ENCODE results near the gene SLC35B4. TPM values are rescaled to one million over a fixed set of nuclear protein-coding genes. Genes with fewer than 3 reads are reported as not detected.

The SLC35B4 gene
- total RNA-seq, 2 donors from 2014 or later, result 35.6 to 42.2 TPM

GRCh38 chr7:134337980-134338379, 21.2 kb upstream of the SLC35B4 start:
- Histone ChIP-seq H3K36me3 (ENCODE audit: control insufficient read depth, insufficient read depth, low read length) (no peaks in the 10 kb centered on the region), H3K27me3 (ENCODE audit: control insufficient read depth, insufficient read depth, low read length, poor library complexity, severe bottlenecking) (no peaks in the 10 kb centered on the region), H3K4me1 (ENCODE audit: control insufficient read depth, insufficient read depth, low read length) (no peaks in the 10 kb centered on the region), H3K4me3 (ENCODE audit: low read length) (no peak overlapping the region), H3K9me3 (ENCODE audit: control insufficient read depth, low read length) (no peaks in the 10 kb centered on the region), H3K27ac (ENCODE audit: low read depth, low read length) (no peak overlapping the region), H3K9ac (ENCODE audit: extremely low read depth, low read length, poor library complexity, severe bottlenecking) (no peak overlapping the region)
- H3K4me1 Mint-ChIP-seq, result no peaks in the 10 kb centered on the region
- H3K36me3 Mint-ChIP-seq (ENCODE audit: low read depth), result no peaks in the 10 kb centered on the region
- H3K4me3 Mint-ChIP-seq, result no peak overlapping the region
- peaks cover 2% of the 10 kb centered on the region for H3K27me3 Mint-ChIP-seq (ENCODE audit: insufficient read depth)
- 96 to 100% methylated on average over 1 of the region's 1 CpG for WGBS, 2 experiments (ENCODE audit: insufficient coverage in 1 of 2, insufficient read length in 1 of 2)
- peaks cover 13% of the 10 kb centered on the region for H3K9me3 Mint-ChIP-seq
- no peak overlapping the region for H3K27ac Mint-ChIP-seq
- TF ChIP-seq CTCF (conservative IDR thresholded peaks at IDR 0.05), result no peak
- no peak for DNase-seq

DNA sequence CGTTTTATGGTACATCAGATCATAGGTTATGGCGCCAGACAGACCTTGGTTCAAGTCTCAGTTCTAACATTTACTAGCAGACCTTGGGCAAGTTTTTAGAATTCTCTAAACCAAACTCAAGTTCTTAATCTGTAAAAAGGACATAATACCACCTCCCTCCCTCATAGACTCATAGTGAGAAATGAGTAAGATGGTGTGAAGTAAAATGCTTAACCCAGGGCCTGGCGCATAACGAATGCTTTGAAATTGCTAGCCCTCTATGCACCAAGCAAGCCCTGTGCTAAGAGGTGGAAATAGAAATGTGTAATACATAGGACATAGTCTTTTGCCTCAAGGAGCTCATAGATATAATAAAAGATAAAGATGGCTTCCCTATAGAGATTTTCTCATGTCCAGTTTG, 17.7 kb upstream of the SLC35B4 start:
- TF ChIP-seq CTCF (conservative IDR thresholded peaks at IDR 0.05), result no peak
- no peak overlapping the region for H3K4me3 Mint-ChIP-seq
- Histone ChIP-seq H3K4me3 (ENCODE audit: low read length) (no peak overlapping the region), H3K36me3 (ENCODE audit: control insufficient read depth, insufficient read depth, low read length) (no peaks in the 10 kb centered on the region), H3K4me1 (ENCODE audit: control insufficient read depth, insufficient read depth, low read length) (no peaks in the 10 kb centered on the region), H3K27me3 (ENCODE audit: control insufficient read depth, insufficient read depth, low read length, poor library complexity, severe bottlenecking) (no peaks in the 10 kb centered on the region), H3K27ac (ENCODE audit: low read depth, low read length) (no peak overlapping the region), H3K9me3 (ENCODE audit: control insufficient read depth, low read length) (no peaks in the 10 kb centered on the region), H3K9ac (ENCODE audit: extremely low read depth, low read length, poor library complexity, severe bottlenecking) (no peak overlapping the region)
- WGBS, 2 experiments (ENCODE audit: insufficient coverage in 1 of 2, insufficient read length in 1 of 2), result 65 to 68% methylated on average over 4 of the region's 4 CpGs
- no peaks in the 10 kb centered on the region for H3K36me3 Mint-ChIP-seq (ENCODE audit: low read depth)
- no peaks in the 10 kb centered on the region for H3K4me1 Mint-ChIP-seq
- peaks cover 6% of the 10 kb centered on the region for H3K27me3 Mint-ChIP-seq (ENCODE audit: insufficient read depth)
- H3K9me3 Mint-ChIP-seq, result peaks cover 13% of the 10 kb centered on the region
- no peak overlapping the region for H3K27ac Mint-ChIP-seq
- no peak for DNase-seq

DNA sequence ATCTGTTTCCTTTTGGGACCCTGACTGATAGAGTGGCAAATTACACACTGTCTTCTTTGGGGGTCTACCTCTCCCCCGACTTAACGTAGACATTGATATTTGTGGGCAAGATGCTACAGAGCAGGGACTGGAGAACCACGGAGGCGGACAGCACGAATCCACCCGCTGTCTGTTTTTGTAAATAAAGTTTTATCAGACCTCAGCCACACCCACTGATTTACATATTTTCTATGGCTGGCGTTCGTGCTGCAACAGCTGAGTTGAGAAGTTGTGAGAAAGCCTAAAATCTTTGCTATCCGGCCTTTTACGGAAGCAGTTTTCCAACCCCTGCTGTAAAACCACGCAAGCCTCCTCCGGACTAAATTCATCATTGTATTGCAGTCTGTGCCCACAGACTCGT, 17.2 kb upstream of the SLC35B4 start:
- H3K36me3 Mint-ChIP-seq (ENCODE audit: low read depth), result no peaks in the 10 kb centered on the region
- H3K36me3 ChIP-seq (ENCODE audit: control insufficient read depth, insufficient read depth, low read length), result no peaks in the 10 kb centered on the region
- no peak overlapping the region for H3K9ac ChIP-seq (ENCODE audit: extremely low read depth, low read length, poor library complexity, severe bottlenecking)
- DNase-seq, result no peak
- no peak overlapping the region for H3K27ac ChIP-seq (ENCODE audit: low read depth, low read length)
- H3K9me3 Mint-ChIP-seq, result peaks cover 13% of the 10 kb centered on the region
- H3K27ac Mint-ChIP-seq, result no peak overlapping the region
- H3K27me3 ChIP-seq (ENCODE audit: control insufficient read depth, insufficient read depth, low read length, poor library complexity, severe bottlenecking), result no peaks in the 10 kb centered on the region
- no peak overlapping the region for H3K4me3 Mint-ChIP-seq
- 88 to 89% methylated on average over 13 of the region's 13 CpGs for WGBS, 2 experiments (ENCODE audit: insufficient coverage in 1 of 2, insufficient read length in 1 of 2)
- no peak overlapping the region for H3K4me3 ChIP-seq (ENCODE audit: low read length)
- peaks cover 8% of the 10 kb centered on the region for H3K27me3 Mint-ChIP-seq (ENCODE audit: insufficient read depth)
- H3K9me3 ChIP-seq (ENCODE audit: control insufficient read depth, low read length), result no peaks in the 10 kb centered on the region
- no peaks in the 10 kb centered on the region for H3K4me1 Mint-ChIP-seq
- no peak for TF ChIP-seq CTCF (conservative IDR thresholded peaks at IDR 0.05)
- H3K4me1 ChIP-seq (ENCODE audit: control insufficient read depth, insufficient read depth, low read length), result no peaks in the 10 kb centered on the region

All from endodermal cell (in vitro differentiated cells).